ENCODE data around the gene OR2M4.

The OR2M4 gene

DNA sequence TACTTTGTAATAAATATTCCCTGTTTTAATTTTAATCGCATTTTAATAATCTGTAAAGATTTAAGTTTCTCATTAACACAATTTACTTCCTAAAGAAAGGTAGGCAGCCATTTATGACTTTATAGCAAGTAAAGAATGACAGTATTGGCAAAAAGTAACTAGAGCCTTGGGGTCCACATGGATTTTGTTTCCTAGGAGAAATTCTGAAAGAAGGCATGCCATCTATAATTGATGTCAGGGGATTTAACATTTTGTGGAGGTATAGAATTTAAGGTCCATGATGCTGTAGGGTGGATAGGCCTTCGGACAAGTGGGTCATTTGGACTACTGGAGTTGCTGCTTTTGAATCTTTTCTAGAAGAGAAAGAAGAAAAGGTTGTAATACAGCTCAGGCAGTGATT is at the start of gene OR2M4:
OR2M4 (plus strand) TSS at position 301 of the 400 bp plus-strand sequence. CDS start 7,512 bp downstream, outside the sequence.
- no peak for DNase-seq (ENCODE audit: low read depth)
- TF ChIP-seq, protein P1, sequence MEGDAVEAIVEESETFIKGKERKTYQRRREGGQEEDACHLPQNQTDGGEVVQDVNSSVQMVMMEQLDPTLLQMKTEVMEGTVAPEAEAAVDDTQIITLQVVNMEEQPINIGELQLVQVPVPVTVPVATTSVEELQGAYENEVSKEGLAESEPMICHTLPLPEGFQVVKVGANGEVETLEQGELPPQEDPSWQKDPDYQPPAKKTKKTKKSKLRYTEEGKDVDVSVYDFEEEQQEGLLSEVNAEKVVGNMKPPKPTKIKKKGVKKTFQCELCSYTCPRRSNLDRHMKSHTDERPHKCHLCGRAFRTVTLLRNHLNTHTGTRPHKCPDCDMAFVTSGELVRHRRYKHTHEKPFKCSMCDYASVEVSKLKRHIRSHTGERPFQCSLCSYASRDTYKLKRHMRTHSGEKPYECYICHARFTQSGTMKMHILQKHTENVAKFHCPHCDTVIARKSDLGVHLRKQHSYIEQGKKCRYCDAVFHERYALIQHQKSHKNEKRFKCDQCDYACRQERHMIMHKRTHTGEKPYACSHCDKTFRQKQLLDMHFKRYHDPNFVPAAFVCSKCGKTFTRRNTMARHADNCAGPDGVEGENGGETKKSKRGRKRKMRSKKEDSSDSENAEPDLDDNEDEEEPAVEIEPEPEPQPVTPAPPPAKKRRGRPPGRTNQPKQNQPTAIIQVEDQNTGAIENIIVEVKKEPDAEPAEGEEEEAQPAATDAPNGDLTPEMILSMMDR (IDR thresholded peaks at IDR 0.05; ENCODE audit: low read length, missing control alignments), result no peak
- H3K4me3 ChIP-seq (replicated peaks; ENCODE audit: low read depth, low read length), result no peak within 1 kb of the TSS

- TF ChIP-seq, protein P1 (IDR thresholded peaks at IDR 0.05; ENCODE audit: low read length, missing control alignments), result no peak
- DNase-seq (ENCODE audit: low read depth), result no peak
Measured at GRCh38 chr1:248183996-248184395, 47.2 kb upstream of the OR2M4 start.

DNA sequence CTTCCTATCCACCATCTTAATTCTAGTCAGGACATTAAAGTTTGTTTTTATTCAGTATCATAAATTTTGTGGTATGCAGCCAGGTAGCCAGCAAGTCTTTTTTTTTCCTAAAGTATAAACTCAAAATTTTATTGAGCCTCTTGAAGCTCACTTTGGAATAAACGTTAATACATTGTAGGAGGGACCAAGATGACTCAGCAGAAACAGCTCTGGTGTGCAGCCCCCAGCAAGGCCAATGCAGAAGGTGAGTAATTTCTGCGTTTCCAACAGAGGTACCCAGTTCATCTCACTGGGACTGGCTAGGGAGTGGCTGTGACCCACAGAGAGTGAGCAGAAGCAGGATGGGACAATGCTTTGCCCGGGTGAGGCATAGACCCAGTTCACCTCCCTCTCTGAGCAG is 43.9 kb upstream of the OR2M4 start:
- TF ChIP-seq, protein P1 (IDR thresholded peaks at IDR 0.05; ENCODE audit: low read length, missing control alignments), result no peak
- H3K4me3 ChIP-seq (replicated peaks; ENCODE audit: low read depth, low read length), result no peak overlapping the region
- DNase-seq (ENCODE audit: low read depth), result no peak

More at GRCh38 chr1:248183996-248184395, 47.2 kb upstream of the OR2M4 start:
- H3K4me3 ChIP-seq (replicated peaks; ENCODE audit: low read depth, low read length), result no peak overlapping the region

DNA sequence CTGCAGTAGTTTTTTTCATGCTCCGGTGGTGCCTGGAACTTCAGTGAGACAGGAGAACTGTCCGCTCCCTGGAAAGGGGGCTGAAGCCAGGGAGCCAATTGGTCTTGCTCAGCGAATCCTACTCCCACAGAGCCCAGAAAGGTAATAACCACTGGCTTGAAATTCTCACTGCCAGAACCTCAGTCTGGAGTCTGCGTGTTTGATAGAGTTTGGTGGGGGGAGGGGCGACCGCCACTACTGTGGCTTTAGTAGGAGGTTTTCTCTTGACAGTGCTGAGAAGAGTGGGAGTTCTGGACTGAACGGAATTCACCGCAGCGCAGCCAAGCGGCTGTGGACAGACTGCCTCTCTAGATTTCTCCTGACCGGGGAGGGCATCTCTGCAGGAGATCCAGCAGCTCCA is 42.2 kb upstream of the OR2M4 start:
- no peak for DNase-seq (ENCODE audit: low read depth)
- TF ChIP-seq, protein P1 (IDR thresholded peaks at IDR 0.05; ENCODE audit: low read length, missing control alignments), result no peak
- no peak overlapping the region for H3K4me3 ChIP-seq (replicated peaks; ENCODE audit: low read depth, low read length)

GRCh38 chr1:248194117-248194516 is 37.1 kb upstream of the OR2M4 start:
- TF ChIP-seq, protein P1 (IDR thresholded peaks at IDR 0.05; ENCODE audit: low read length, missing control alignments), result no peak
- H3K4me3 ChIP-seq (replicated peaks; ENCODE audit: low read depth, low read length), result no peak overlapping the region
- no peak for DNase-seq (ENCODE audit: low read depth)

DNA sequence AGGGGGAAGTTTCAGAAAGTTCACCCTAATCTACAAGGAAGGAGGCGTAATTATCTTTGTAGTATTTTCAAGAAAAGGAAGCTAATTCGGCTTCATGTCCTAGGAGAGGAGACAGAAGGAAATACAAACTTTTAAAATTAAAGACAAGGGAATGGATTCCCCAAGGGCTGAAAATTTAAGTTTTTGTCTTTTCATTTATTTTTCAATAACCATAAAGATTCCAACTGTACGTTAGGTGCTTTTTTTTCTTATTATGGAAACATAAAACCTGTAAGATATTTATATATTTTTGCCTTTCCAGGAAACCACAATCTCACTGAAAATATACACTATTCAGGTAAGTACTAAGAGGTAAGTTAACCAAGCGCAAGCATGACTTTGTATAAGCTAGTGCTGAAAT is 34.3 kb upstream of the OR2M4 start, which contains the start of gene OR2M3:
OR2M3 (plus strand) TSS at position 301 of the 400 bp plus-strand sequence. CDS start 5,803 bp downstream, outside the sequence.
- TF ChIP-seq, protein P1 (IDR thresholded peaks at IDR 0.05; ENCODE audit: low read length, missing control alignments), result no peak
- H3K4me3 ChIP-seq (replicated peaks; ENCODE audit: low read depth, low read length), result no peak within 1 kb of the TSS
- DNase-seq (ENCODE audit: low read depth), result no peak

DNA sequence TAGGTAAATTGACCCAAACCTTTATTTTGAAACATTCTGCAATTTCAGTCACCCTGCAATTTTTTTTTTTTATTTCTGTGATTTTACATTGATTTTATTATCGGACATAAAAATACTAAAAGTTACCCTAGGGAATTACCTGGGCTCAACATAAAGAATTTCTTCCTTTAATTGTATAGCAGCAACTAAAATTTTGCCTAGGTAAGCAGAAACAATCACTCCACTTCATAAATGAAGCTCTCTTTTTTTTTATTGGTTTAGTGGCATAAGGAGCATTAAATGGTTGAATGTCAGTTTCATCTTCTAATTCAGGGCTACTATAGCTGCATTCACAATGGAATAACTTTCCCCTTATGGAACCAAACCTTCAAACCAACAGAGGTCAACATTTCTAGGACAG is 15.3 kb upstream of the OR2M4 start:
- TF ChIP-seq, protein P1 (IDR thresholded peaks at IDR 0.05; ENCODE audit: low read length, missing control alignments), result no peak
- no peak overlapping the region for H3K4me3 ChIP-seq (replicated peaks; ENCODE audit: low read depth, low read length)
- no peak for DNase-seq (ENCODE audit: low read depth)
